ENCODE data around the gene ALOX5AP. TPM values are rescaled to one million over a fixed set of nuclear protein-coding genes. Genes with fewer than 3 reads are reported as not detected.
A peak's percentile ranks its signal among the peaks of the same experiment; 100 is the strongest.

ALOX5AP gene
- total RNA-seq, 1 experiment from 2014 or later: not detected

DNA sequence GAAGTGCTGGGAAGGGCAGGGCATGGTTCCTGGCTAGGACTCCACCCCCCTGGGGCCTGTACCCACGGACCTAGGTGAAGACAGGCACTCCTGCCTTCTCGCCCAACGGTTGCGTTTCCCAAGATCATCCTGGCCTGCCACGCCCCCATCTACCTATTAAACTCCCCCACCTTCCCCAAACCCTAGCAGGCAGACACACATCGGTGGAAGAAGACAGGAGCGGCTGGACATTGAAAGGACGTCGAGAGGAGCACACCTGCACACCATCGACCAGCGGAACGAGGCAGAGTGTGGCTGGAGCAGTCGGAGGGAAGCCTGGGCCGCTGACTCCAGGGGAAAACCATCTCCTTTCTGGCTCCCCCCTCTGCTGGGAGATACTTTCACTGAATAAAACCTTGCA, 45.6 kb upstream of the ALOX5AP start:
- DNase-seq (no peak), ATAC-seq (no peak)
- no peak overlapping the region; the same call in 1 of the 2 replicates for H3K4me3 ChIP-seq (ENCODE audit: low read length)
- peaks cover 15% of the 10 kb centered on the region for H3K4me1 ChIP-seq (ENCODE audit: insufficient read depth, low read length)
- CTCF ChIA-PET: no interaction called here
- no TSS peak for BruUV-seq (replicated peaks)
- H3K9me2 ChIP-seq (replicated peaks; ENCODE audit: low read length): no peaks in the 10 kb centered on the region
- H2AFZ ChIP-seq (ENCODE audit: low read length): peak overlapping the region; percentile 70; the same call in 1 of the 2 replicates
- POLR2A ChIA-PET (ENCODE audit: unreplicated experiment): no interaction called here
- no peaks in the 10 kb centered on the region for H3F3A ChIP-seq (ENCODE audit: low read length, unreplicated experiment)
- no peak overlapping the region for H3K9ac ChIP-seq (ENCODE audit: low read length)
- no peaks in the 10 kb centered on the region for H3K36me3 ChIP-seq (ENCODE audit: low read depth, low read length)
- H3K27ac ChIP-seq (ENCODE audit: low read length): no peak overlapping the region
- H3K9me3 ChIP-seq (ENCODE audit: low read length): no peaks in the 10 kb centered on the region
- TF ChIP-seq, protein P1, sequence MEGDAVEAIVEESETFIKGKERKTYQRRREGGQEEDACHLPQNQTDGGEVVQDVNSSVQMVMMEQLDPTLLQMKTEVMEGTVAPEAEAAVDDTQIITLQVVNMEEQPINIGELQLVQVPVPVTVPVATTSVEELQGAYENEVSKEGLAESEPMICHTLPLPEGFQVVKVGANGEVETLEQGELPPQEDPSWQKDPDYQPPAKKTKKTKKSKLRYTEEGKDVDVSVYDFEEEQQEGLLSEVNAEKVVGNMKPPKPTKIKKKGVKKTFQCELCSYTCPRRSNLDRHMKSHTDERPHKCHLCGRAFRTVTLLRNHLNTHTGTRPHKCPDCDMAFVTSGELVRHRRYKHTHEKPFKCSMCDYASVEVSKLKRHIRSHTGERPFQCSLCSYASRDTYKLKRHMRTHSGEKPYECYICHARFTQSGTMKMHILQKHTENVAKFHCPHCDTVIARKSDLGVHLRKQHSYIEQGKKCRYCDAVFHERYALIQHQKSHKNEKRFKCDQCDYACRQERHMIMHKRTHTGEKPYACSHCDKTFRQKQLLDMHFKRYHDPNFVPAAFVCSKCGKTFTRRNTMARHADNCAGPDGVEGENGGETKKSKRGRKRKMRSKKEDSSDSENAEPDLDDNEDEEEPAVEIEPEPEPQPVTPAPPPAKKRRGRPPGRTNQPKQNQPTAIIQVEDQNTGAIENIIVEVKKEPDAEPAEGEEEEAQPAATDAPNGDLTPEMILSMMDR (conservative IDR thresholded peaks at IDR 0.05; ENCODE audit: low read depth, low read length): no peak
- TF ChIP-seq EZH2 (IDR thresholded peaks at IDR 0.05; ENCODE audit: low read length, unreplicated experiment) (no peak), EZH2phosphoT487 (IDR thresholded peaks at IDR 0.05; ENCODE audit: borderline replicate concordance, low read length) (no peak)
- H4K20me1 ChIP-seq (ENCODE audit: low read length): no peaks in the 10 kb centered on the region
- intact Hi-C loops (cut with micrococcal nuclease): no loop called here
- peak overlapping the region; percentile 76; the same call in 1 of the 2 replicates for H3K4me2 ChIP-seq (ENCODE audit: low read length)
- no peaks in the 10 kb centered on the region for H3K79me2 ChIP-seq (ENCODE audit: low read length)
- H3K27me3 ChIP-seq (ENCODE audit: low read length): no peaks in the 10 kb centered on the region

DNA sequence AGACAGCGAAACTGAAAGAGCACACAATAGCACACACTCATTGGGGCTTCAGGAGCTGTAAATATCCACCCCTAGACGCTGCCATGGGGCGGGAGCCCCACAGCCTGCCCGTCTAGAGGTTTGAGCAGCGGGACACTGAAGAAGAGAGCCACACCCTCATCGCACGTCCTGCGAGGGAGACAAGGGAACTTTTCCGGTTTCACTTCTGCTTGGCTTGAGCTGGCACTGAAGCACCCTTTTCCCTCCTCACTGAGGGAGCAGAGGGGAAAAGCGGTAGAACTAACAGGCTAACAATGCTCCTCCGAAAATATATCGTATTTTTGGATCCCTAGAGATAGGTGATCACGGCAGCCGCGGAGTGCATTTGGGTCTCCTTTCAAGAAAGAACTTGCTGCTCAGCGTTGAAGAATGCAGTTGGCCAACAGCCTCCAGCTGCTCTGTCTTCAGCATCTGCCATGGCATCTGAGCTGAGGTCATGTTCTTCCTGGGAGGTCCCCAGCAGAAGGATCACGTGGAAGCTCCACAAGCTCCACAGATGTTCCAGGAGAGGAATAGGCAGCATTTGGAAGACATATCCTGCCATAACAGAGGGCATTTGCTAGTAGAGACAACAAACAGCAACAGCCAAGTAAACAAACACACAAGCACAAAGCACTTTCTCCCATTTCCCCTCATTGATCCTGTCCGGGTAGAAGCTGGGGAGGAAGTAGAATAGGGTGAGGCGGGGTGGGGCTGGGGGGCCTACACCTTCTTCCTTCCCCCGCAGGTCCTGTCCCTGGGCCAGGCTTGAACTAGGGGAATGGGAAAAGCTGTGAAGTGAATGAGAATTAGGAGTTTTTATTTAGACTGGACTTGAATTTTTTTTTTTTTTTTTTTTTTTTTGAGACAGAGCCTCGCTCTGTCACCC, 44.8 kb upstream of the ALOX5AP start:
- DNase-seq (peak; percentile 23), ATAC-seq (peak; percentile 58)
- CTCF ChIA-PET: no interaction called here
- Histone ChIP-seq H3K36me3 (ENCODE audit: low read depth, low read length) (no peaks in the 10 kb centered on the region), H2AFZ (ENCODE audit: low read length) (peak overlapping the region; percentile 70), H3K4me1 (ENCODE audit: insufficient read depth, low read length) (peaks cover 12% of the 10 kb centered on the region), H3K9ac (ENCODE audit: low read length) (no peak overlapping the region), H3K9me2 (replicated peaks; ENCODE audit: low read length) (no peaks in the 10 kb centered on the region), H3F3A (ENCODE audit: low read length, unreplicated experiment) (no peaks in the 10 kb centered on the region), H3K79me2 (ENCODE audit: low read length) (no peaks in the 10 kb centered on the region), H3K27me3 (ENCODE audit: low read length) (no peaks in the 10 kb centered on the region), H3K4me2 (ENCODE audit: low read length) (peak overlapping the region; percentile 76), H4K20me1 (ENCODE audit: low read length) (no peaks in the 10 kb centered on the region), H3K4me3 (ENCODE audit: low read length) (peak overlapping the region; percentile 66), H3K9me3 (ENCODE audit: low read length) (no peaks in the 10 kb centered on the region), H3K27ac (ENCODE audit: low read length) (no peak overlapping the region)
- TF ChIP-seq EZH2 (IDR thresholded peaks at IDR 0.05; ENCODE audit: low read length, unreplicated experiment) (no peak), EZH2phosphoT487 (IDR thresholded peaks at IDR 0.05; ENCODE audit: borderline replicate concordance, low read length) (no peak)
- TF ChIP-seq, protein P1 (conservative IDR thresholded peaks at IDR 0.05; ENCODE audit: low read depth, low read length): no peak
- intact Hi-C loops (cut with micrococcal nuclease): no loop called here
- BruUV-seq (replicated peaks): no TSS peak
- POLR2A ChIA-PET (ENCODE audit: unreplicated experiment): no interaction called here

DNA sequence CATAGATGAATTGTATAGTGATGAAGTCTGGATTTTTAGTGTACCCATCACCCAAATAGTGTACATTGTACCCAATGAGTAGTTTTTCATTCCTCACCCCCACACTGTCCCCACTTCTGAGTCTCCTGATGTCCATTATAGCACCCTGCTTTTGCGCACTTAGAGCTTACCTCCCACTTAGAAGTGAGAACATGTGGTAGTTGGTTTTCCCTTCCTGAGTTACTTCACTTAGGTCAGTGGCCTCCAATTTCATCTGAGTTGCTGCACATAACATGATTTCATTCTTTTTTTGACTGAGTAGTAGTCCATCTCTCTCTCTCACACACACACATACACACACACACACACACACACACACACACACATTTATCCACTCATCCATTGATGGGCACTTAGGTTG, 43.2 kb upstream of the ALOX5AP start:
- POLR2A ChIA-PET (ENCODE audit: unreplicated experiment): no interaction called here
- Histone ChIP-seq H3F3A (ENCODE audit: low read length, unreplicated experiment) (no peaks in the 10 kb centered on the region), H3K9me3 (ENCODE audit: low read length) (no peaks in the 10 kb centered on the region), H3K9ac (ENCODE audit: low read length) (no peak overlapping the region), H3K27ac (ENCODE audit: low read length) (no peak overlapping the region), H4K20me1 (ENCODE audit: low read length) (no peaks in the 10 kb centered on the region), H3K36me3 (ENCODE audit: low read depth, low read length) (no peaks in the 10 kb centered on the region), H2AFZ (ENCODE audit: low read length) (no peak overlapping the region), H3K79me2 (ENCODE audit: low read length) (no peaks in the 10 kb centered on the region), H3K4me1 (ENCODE audit: insufficient read depth, low read length) (peaks cover 4% of the 10 kb centered on the region; the same call in 1 of the 2 replicates), H3K27me3 (ENCODE audit: low read length) (no peaks in the 10 kb centered on the region), H3K4me3 (ENCODE audit: low read length) (no peak overlapping the region), H3K9me2 (replicated peaks; ENCODE audit: low read length) (no peaks in the 10 kb centered on the region), H3K4me2 (ENCODE audit: low read length) (no peak overlapping the region)
- no peak for ATAC-seq
- BruUV-seq (replicated peaks): no TSS peak
- no peak for DNase-seq
- CTCF ChIA-PET: no interaction called here
- intact Hi-C loops (cut with micrococcal nuclease): no loop called here
- TF ChIP-seq, protein P1 (conservative IDR thresholded peaks at IDR 0.05; ENCODE audit: low read depth, low read length): no peak
- TF ChIP-seq EZH2phosphoT487 (IDR thresholded peaks at IDR 0.05; ENCODE audit: borderline replicate concordance, low read length) (no peak), EZH2 (IDR thresholded peaks at IDR 0.05; ENCODE audit: low read length, unreplicated experiment) (no peak)

Measured in PC-3 (cell line).